WTC11 (cell line): ENCODE results near the gene HYDIN.
"Not testable (repeated sequence)": the region's sequence is repeated elsewhere in the genome, so short reads cannot be mapped to it uniquely, and the experiment has no call there.

ENCODE experiments used
- CREB1 ChIP-seq: sonication (generic); formaldehyde crosslinking; IDR thresholded peaks from 2 replicates; pipeline ENCODE4 v1.8.0; 2023; ENCODE audit warnings: mild to moderate bottlenecking, missing genetic modification reagents
- NR3C1 ChIP-seq: sonication (generic); formaldehyde crosslinking; conservative IDR thresholded peaks from 2 replicates; pipeline ENCODE4 v1.8.1; 2023; ENCODE audit warnings: low read depth, mild to moderate bottlenecking, missing genetic modification reagents
- TF ChIP-seq, protein P1 (sequence below): sonication (generic); formaldehyde crosslinking; IDR thresholded peaks from 2 replicates; pipeline ENCODE4 v1.8.1; 2022; ENCODE audit warnings: mild to moderate bottlenecking, missing genetic modification reagents, moderate library complexity, borderline replicate concordance
- TF ChIP-seq, protein P2 (sequence below): fragments of 200-600 bp; IDR thresholded peaks from 2 replicates; pipeline ENCODE4 v1.8.0; 2022; ENCODE audit warnings: antibody characterized with exemption

DNA sequence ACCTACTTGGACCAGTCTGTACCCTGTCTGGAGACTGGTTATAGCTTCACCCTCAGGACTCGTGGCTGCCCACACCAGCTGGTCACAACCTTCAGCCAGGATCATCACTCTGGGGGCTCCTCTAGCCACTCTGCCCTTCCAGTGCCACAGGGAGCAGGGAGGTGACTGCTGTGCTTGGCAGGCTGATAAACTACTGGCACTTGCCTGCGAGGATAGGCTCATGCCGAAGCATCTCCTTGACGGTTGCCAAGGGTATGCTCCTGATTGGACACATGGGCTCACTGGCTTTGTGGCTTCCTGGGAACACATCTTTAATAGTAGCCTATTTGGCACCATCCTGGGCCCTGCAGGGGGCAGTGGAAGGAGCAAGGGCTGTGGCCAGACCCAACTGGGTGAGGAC is 295.2 kb downstream of the HYDIN start:
- TF ChIP-seq, protein P1, sequence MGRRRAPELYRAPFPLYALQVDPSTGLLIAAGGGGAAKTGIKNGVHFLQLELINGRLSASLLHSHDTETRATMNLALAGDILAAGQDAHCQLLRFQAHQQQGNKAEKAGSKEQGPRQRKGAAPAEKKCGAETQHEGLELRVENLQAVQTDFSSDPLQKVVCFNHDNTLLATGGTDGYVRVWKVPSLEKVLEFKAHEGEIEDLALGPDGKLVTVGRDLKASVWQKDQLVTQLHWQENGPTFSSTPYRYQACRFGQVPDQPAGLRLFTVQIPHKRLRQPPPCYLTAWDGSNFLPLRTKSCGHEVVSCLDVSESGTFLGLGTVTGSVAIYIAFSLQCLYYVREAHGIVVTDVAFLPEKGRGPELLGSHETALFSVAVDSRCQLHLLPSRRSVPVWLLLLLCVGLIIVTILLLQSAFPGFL (CRISPR knock-in tag), result not testable (repeated sequence)
- not testable (repeated sequence) for TF ChIP-seq NR3C1, CREB1 (CRISPR knock-in tag)
- TF ChIP-seq, protein P2, sequence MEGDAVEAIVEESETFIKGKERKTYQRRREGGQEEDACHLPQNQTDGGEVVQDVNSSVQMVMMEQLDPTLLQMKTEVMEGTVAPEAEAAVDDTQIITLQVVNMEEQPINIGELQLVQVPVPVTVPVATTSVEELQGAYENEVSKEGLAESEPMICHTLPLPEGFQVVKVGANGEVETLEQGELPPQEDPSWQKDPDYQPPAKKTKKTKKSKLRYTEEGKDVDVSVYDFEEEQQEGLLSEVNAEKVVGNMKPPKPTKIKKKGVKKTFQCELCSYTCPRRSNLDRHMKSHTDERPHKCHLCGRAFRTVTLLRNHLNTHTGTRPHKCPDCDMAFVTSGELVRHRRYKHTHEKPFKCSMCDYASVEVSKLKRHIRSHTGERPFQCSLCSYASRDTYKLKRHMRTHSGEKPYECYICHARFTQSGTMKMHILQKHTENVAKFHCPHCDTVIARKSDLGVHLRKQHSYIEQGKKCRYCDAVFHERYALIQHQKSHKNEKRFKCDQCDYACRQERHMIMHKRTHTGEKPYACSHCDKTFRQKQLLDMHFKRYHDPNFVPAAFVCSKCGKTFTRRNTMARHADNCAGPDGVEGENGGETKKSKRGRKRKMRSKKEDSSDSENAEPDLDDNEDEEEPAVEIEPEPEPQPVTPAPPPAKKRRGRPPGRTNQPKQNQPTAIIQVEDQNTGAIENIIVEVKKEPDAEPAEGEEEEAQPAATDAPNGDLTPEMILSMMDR, result not testable (repeated sequence)
